GM06990 (cell line): Measurements from ENCODE around the gene RBM24.

Source experiments
- DNase-seq: peaks from one replicate; pipeline ENCODE4 v3.0.0-alpha.2; 2011; ENCODE audit not compliant: insufficient read length; ENCODE audit errors: extremely low read depth
- H3K27me3 ChIP-seq: replicated peaks from 2 replicates; pipeline ENCODE4 v1.6.0; 2011; ENCODE audit warnings: low read length; ENCODE audit not compliant: control insufficient read depth, insufficient read depth
- H3K36me3 ChIP-seq: 2 replicates; pipeline ENCODE4 v1.5.1; 2011; ENCODE audit warnings: low read length; ENCODE audit not compliant: control insufficient read depth, insufficient read depth
- H3K4me3 ChIP-seq: replicated peaks from 2 replicates; pipeline ENCODE4 v1.5.1; 2011; ENCODE audit warnings: low read depth, mild to moderate bottlenecking, control low read depth, low read length
- TF ChIP-seq, protein P1 (sequence below): IDR thresholded peaks from 2 replicates; pipeline ENCODE4 v1.5.1; 2011; ENCODE audit warnings: low read length, control low read depth, mild to moderate bottlenecking, inconsistent platforms; ENCODE audit not compliant: insufficient read depth, poor library complexity, severe bottlenecking

The RBM24 gene

GRCh38 chr6:17280138-17280537, 1.0 kb upstream of the RBM24 start:
- no peak for DNase-seq
- TF ChIP-seq, protein P1, sequence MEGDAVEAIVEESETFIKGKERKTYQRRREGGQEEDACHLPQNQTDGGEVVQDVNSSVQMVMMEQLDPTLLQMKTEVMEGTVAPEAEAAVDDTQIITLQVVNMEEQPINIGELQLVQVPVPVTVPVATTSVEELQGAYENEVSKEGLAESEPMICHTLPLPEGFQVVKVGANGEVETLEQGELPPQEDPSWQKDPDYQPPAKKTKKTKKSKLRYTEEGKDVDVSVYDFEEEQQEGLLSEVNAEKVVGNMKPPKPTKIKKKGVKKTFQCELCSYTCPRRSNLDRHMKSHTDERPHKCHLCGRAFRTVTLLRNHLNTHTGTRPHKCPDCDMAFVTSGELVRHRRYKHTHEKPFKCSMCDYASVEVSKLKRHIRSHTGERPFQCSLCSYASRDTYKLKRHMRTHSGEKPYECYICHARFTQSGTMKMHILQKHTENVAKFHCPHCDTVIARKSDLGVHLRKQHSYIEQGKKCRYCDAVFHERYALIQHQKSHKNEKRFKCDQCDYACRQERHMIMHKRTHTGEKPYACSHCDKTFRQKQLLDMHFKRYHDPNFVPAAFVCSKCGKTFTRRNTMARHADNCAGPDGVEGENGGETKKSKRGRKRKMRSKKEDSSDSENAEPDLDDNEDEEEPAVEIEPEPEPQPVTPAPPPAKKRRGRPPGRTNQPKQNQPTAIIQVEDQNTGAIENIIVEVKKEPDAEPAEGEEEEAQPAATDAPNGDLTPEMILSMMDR = no peak
- no peak overlapping the region for H3K4me3 ChIP-seq
- no peaks in the 10 kb centered on the region for H3K27me3 ChIP-seq
- no peaks in the 10 kb centered on the region for H3K36me3 ChIP-seq

GRCh38 chr6:17280552-17281090, 540 bp upstream of the RBM24 start:
- H3K36me3 ChIP-seq = no peaks in the 10 kb centered on the region
- no peaks in the 10 kb centered on the region for H3K27me3 ChIP-seq
- H3K4me3 ChIP-seq = no peak overlapping the region
- TF ChIP-seq, protein P1 = no peak
- no peak for DNase-seq

- Histone ChIP-seq H3K36me3 (no peaks in the 10 kb centered on the region), H3K4me3 (no peak overlapping the region), H3K27me3 (no peaks in the 10 kb centered on the region)
- TF ChIP-seq, protein P1 = no peak
- no peak for DNase-seq
Observed at GRCh38 chr6:17281497-17282481, 628 bp downstream of the RBM24 start.

DNA sequence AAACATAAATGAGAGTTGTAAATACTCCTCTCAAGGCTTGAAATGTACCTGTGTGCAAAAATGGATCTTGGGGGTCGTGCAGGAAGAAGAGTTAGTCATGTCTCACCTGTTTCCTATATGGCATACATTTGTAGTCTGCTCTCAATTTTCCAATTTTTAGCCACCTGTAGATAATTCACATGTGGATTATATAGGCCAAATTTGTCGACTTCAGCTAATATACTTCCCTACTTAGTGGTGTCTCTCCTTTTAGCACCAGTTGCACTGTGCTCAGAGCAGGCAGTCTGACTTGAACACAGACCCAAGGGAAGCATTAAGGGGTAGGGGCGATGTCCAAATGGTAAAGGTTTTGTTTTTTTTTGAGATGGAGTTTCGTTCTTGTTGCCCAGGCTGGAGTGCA, 1.9 kb downstream of the RBM24 start:
- Histone ChIP-seq H3K4me3 (no peak overlapping the region), H3K36me3 (no peaks in the 10 kb centered on the region), H3K27me3 (no peaks in the 10 kb centered on the region)
- DNase-seq = no peak
- TF ChIP-seq, protein P1 = no peak

GRCh38 chr6:17289630-17290061, 8.5 kb downstream of the RBM24 start:
- TF ChIP-seq, protein P1 = no peak
- no peak for DNase-seq
- Histone ChIP-seq H3K4me3 (no peak overlapping the region), H3K36me3 (no peaks in the 10 kb centered on the region), H3K27me3 (no peaks in the 10 kb centered on the region)
